HFFc6 (cell line): Measurements from ENCODE around the gene AGPAT3. TPM values are rescaled to one million over a fixed set of nuclear protein-coding genes. Genes with fewer than 3 reads are reported as not detected.

Experiments used
- DNase-seq: peaks from one replicate; pipeline ENCODE4 v3.0.0-alpha.2; 2018
- H3K27ac Mint-ChIP-seq: 2 replicates; pipeline ENCODE4 v1.8.0; 2020; ENCODE audit warnings: mild to moderate bottlenecking, mixed read lengths
- H3K27me3 Mint-ChIP-seq: 2 replicates; pipeline ENCODE4 v1.8.0; 2021; ENCODE audit warnings: mild to moderate bottlenecking, moderate library complexity, mixed read lengths; ENCODE audit not compliant: insufficient read depth
- H3K36me3 Mint-ChIP-seq: 2 replicates; pipeline ENCODE4 v1.8.0; 2021; ENCODE audit warnings: low read depth, mixed read lengths
- H3K4me1 Mint-ChIP-seq: 2 replicates; pipeline ENCODE4 v1.8.0; 2020; ENCODE audit warnings: low read depth, mixed read lengths
- H3K4me3 Mint-ChIP-seq: 2 replicates; pipeline ENCODE4 v1.8.0; 2020; ENCODE audit warnings: mild to moderate bottlenecking, moderate library complexity, mixed read lengths
- H3K9me3 Mint-ChIP-seq: 2 replicates; pipeline ENCODE4 v1.8.0; 2020; ENCODE audit warnings: mild to moderate bottlenecking, mixed read lengths
- total RNA-seq, 6 experiments: library from RNA; stranded (reverse); fragmentation: NEBNext Ultra II Directional; extraction: Animal tissue kit (Norgen Biotek cat#: 25700); gene quantifications; 2 replicates in 1 of 6; 3 replicates in 5 of 6; pipeline ENCODE4 v1.2.3, GENCODE V29; 2021
- TF ChIP-seq, protein P1 (sequence below): fragments of 200-600 bp; sonication (generic); IDR thresholded peaks from 2 replicates; pipeline ENCODE4 v1.5.0; 2021; ENCODE audit warnings: antibody characterized with exemption, mild to moderate bottlenecking

AGPAT3 gene
- total RNA-seq, 6 experiments from 2014 or later: 94.6 to 114 (median 97.8) TPM

DNA sequence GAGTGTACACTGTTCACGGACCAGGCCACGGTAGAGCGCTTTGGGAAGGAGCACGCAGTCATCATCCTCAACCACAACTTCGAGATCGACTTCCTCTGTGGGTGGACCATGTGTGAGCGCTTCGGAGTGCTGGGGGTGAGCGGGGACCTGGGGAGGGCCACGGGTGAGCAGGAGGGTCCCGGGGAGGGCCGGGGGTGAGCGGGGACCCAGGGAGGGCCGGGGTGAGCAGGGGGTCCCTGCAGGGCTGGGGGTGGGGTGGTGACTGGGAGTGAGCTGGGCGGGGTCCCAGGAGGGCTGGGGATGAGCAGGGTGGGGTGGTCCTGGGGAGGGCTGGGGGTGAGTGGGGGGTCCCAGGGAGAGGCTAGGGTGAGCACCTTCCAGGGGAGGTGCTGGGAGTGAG is 103.0 kb downstream of the AGPAT3 start:
- H3K27me3 Mint-ChIP-seq: no peaks in the 10 kb centered on the region
- peaks cover 11% of the 10 kb centered on the region for H3K36me3 Mint-ChIP-seq
- H3K4me3 Mint-ChIP-seq: no peak overlapping the region
- peaks cover 3% of the 10 kb centered on the region for H3K4me1 Mint-ChIP-seq
- TF ChIP-seq, protein P1, sequence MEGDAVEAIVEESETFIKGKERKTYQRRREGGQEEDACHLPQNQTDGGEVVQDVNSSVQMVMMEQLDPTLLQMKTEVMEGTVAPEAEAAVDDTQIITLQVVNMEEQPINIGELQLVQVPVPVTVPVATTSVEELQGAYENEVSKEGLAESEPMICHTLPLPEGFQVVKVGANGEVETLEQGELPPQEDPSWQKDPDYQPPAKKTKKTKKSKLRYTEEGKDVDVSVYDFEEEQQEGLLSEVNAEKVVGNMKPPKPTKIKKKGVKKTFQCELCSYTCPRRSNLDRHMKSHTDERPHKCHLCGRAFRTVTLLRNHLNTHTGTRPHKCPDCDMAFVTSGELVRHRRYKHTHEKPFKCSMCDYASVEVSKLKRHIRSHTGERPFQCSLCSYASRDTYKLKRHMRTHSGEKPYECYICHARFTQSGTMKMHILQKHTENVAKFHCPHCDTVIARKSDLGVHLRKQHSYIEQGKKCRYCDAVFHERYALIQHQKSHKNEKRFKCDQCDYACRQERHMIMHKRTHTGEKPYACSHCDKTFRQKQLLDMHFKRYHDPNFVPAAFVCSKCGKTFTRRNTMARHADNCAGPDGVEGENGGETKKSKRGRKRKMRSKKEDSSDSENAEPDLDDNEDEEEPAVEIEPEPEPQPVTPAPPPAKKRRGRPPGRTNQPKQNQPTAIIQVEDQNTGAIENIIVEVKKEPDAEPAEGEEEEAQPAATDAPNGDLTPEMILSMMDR: no peak
- DNase-seq: no peak
- H3K27ac Mint-ChIP-seq: no peak overlapping the region
- H3K9me3 Mint-ChIP-seq: no peaks in the 10 kb centered on the region

GRCh38 chr21:43968410-43969114 is 103.5 kb downstream of the AGPAT3 start:
- Mint-ChIP-seq H3K27me3 (no peaks in the 10 kb centered on the region), H3K4me1 (no peaks in the 10 kb centered on the region), H3K9me3 (no peaks in the 10 kb centered on the region), H3K27ac (no peak overlapping the region), H3K4me3 (no peak overlapping the region), H3K36me3 (peaks cover 9% of the 10 kb centered on the region; the same call in 1 of the 2 replicates)
- no peak for DNase-seq
- TF ChIP-seq, protein P1: no peak

DNA sequence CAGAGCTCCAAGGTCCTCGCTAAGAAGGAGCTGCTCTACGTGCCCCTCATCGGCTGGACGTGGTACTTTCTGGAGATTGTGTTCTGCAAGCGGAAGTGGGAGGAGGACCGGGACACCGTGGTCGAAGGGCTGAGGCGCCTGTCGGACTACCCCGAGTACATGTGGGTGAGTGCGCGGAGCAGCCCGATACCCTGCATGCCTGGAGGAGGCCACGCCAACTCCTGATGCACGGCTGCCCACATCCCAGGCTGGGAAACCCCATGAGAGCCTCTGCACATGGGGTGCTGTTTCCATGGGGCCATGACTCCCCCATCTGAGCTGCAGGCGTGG is 104.1 kb downstream of the AGPAT3 start:
- H3K9me3 Mint-ChIP-seq: no peaks in the 10 kb centered on the region
- no peaks in the 10 kb centered on the region for H3K4me1 Mint-ChIP-seq
- DNase-seq: no peak
- peaks cover 9% of the 10 kb centered on the region; the same call in 1 of the 2 replicates for H3K36me3 Mint-ChIP-seq
- H3K27me3 Mint-ChIP-seq: peaks cover under 1% of the 10 kb centered on the region; the same call in 1 of the 2 replicates
- H3K27ac Mint-ChIP-seq: no peak overlapping the region
- H3K4me3 Mint-ChIP-seq: no peak overlapping the region
- TF ChIP-seq, protein P1: no peak

DNA sequence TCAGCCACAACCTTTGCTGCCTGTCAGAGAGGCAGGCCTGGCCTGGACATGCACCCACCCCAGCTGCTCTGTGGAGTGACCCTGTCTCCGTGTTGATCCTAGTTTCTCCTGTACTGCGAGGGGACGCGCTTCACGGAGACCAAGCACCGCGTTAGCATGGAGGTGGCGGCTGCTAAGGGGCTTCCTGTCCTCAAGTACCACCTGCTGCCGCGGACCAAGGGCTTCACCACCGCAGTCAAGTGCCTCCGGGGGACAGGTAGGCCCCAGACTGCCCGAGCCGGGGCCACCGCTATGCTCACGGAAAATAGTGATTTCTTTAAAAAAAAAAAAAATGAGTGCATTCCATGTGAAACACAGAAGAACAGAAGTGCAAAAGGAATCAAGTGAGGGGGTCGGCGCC is 105.5 kb downstream of the AGPAT3 start:
- DNase-seq: no peak
- Mint-ChIP-seq H3K4me3 (no peak overlapping the region), H3K27ac (no peak overlapping the region), H3K9me3 (no peaks in the 10 kb centered on the region), H3K36me3 (peaks cover 5% of the 10 kb centered on the region; the same call in 1 of the 2 replicates), H3K27me3 (peaks cover 1% of the 10 kb centered on the region; the same call in 1 of the 2 replicates), H3K4me1 (peaks cover 7% of the 10 kb centered on the region)
- TF ChIP-seq, protein P1: no peak

DNA sequence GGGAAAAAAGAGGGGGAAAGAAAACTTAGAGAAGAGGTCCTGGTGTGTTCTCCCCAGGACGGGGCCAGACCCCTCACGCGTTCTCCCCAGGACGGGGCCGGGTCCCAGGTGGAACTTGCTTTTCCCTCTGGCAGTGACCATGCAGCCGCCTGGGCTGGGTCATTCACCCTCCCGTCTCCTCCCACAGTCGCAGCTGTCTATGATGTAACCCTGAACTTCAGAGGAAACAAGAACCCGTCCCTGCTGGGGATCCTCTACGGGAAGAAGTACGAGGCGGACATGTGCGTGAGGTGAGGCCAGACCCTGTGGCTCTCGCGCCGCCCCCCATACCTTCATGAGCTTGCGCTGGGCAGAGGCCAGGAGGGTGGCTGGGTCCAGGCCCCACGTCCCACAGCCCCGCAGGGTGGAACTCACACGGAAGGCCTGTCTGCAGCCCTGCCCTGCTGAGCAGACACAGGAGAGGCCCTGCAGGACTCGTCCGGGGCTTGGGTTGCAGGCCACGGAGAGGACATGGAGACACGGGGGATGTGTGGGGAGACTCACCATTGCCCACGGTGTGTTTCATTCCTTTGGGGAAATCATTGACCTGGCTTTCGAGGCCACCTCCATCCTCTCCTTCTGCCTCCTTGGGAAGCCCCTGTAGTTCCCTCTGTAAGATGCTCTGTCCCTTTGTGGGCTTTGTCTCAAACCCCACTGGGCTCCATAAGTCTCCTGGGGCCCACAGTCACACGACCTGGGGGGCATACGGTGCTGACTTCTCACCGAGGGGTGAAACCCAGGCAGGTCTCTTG is 106.4 kb downstream of the AGPAT3 start:
- no peak overlapping the region for H3K4me3 Mint-ChIP-seq
- TF ChIP-seq, protein P1: no peak
- peaks cover 7% of the 10 kb centered on the region for H3K4me1 Mint-ChIP-seq
- DNase-seq: no peak
- H3K9me3 Mint-ChIP-seq: no peaks in the 10 kb centered on the region
- H3K27me3 Mint-ChIP-seq: peaks cover 1% of the 10 kb centered on the region; the same call in 1 of the 2 replicates
- no peak overlapping the region for H3K27ac Mint-ChIP-seq
- H3K36me3 Mint-ChIP-seq: peaks cover 5% of the 10 kb centered on the region; the same call in 1 of the 2 replicates
